Breast epithelium (tissue), 4 donors: ENCODE measurements around the gene SERGEF. TPM values are rescaled to one million over a fixed set of nuclear protein-coding genes. Genes with fewer than 3 reads are reported as not detected.

Experiments
- DNase-seq, 2 donors: peaks; one replicate each; pipeline ENCODE4 v3.0.0-alpha.2; 2019; ENCODE audit warnings: low spot score in 2 of 2
- H3K27ac ChIP-seq, 2 donors: fragments of 200-600 bp; sonication (generic) in 1 of 2; one replicate each; pipeline ENCODE4 v1.5.1; 2016 to 2019; ENCODE audit warnings: mild to moderate bottlenecking in 1 of 2
- H3K27me3 ChIP-seq, 2 donors: fragments of 200-600 bp; sonication (generic) in 1 of 2; one replicate each; pipeline versions ENCODE4 v1.5.1 to v1.6.0; 2017 to 2019; ENCODE audit warnings: control low read depth in 1 of 2, mild to moderate bottlenecking in 1 of 2
- H3K36me3 ChIP-seq: fragments of 200-600 bp; one replicate; pipeline ENCODE4 v1.5.1; 2019
- H3K4me1 ChIP-seq, 2 donors: fragments of 200-600 bp; sonication (generic); one replicate each; pipeline ENCODE4 v1.5.1; 2016 to 2019; ENCODE audit warnings: control low read depth in 1 of 2
- H3K4me3 ChIP-seq, 3 donors: fragments of 200-600 bp; sonication (generic); 1 replicate in 2 of 3; 2 replicates in 1 of 3; pipeline ENCODE4 v1.5.1; 2016 to 2019; ENCODE audit warnings: mild to moderate bottlenecking in 3 of 3, moderate library complexity in 2 of 3
- H3K9me3 ChIP-seq, 2 donors: fragments of 200-600 bp; sonication (generic) in 1 of 2; one replicate each; pipeline ENCODE4 v1.5.1; 2016 to 2019; ENCODE audit warnings: control low read depth in 1 of 2
- CTCF ChIP-seq, 3 donors: fragments of 450-650 bp; IDR thresholded peaks; one replicate each; pipeline ENCODE4 v1.5.1; 2016 to 2017; ENCODE audit warnings: antibody characterized with exemption in 3 of 3, mild to moderate bottlenecking in 3 of 3, moderate library complexity in 3 of 3
- POLR2A ChIP-seq: fragments of 450-650 bp; IDR thresholded peaks from one replicate; pipeline ENCODE4 v1.6.1; 2016; ENCODE audit warnings: antibody characterized with exemption, mild to moderate bottlenecking, moderate library complexity
- POLR2AphosphoS5 ChIP-seq, 3 donors: sonication (generic); formaldehyde crosslinking; IDR thresholded peaks; one replicate each; pipeline ENCODE4 v1.6.1; 2017; ENCODE audit warnings: antibody characterized with exemption in 3 of 3
- intact Hi-C: fragments of 100-400 bp; cut with DNase I; formaldehyde crosslinking; loops from one replicate; pipeline ENCODE4 v1.15.1; 2023; ENCODE audit warnings: low total_unique reads
- total RNA-seq, 3 donors: library from RNA; depleted of rRNA; stranded (reverse); fragments of >200 nt; gene quantifications; one replicate each; pipeline ENCODE4 v1.1.0, GENCODE V29; 2016

The SERGEF gene
- total RNA-seq, 3 donors from 2014 or later = 31.8 to 47.5 (median 41.9) TPM

DNA sequence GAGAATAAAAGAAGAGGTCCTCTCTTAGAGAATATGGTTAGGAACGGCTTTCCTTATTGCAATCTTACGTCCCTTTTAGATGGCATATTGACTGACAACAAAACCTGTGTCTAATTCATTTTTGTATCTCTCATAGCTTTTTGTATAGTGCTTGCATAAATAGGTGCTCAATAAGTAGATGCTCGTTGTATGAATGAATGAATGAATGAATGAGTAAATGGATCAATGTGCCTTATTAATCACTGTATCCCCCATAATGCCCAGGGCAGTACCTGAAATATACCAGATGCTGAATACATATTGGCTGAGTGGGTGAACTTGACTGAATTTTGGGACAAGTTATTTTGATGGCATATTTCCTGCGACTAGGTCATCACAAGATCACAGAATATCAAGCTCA lies 97.9 kb downstream of the SERGEF start:
- Histone ChIP-seq H3K4me1 (no peaks in the 10 kb centered on the region), H3K27me3 (no peaks in the 10 kb centered on the region), H3K4me3 (no peak overlapping the region), H3K36me3 (no peaks in the 10 kb centered on the region), H3K9me3 (no peaks in the 10 kb centered on the region), H3K27ac (no peak overlapping the region)
- DNase-seq = no peak
- intact Hi-C loops = no loop called here
- TF ChIP-seq CTCF (IDR thresholded peaks at IDR 0.05) (no peak), POLR2A (no peak), POLR2AphosphoS5 (IDR thresholded peaks at IDR 0.05) (no peak)

- Histone ChIP-seq H3K4me3 (no peak overlapping the region), H3K36me3 (no peaks in the 10 kb centered on the region), H3K27me3 (no peaks in the 10 kb centered on the region), H3K9me3 (no peaks in the 10 kb centered on the region), H3K27ac (no peak overlapping the region), H3K4me1 (no peaks in the 10 kb centered on the region)
- DNase-seq = no peak
- TF ChIP-seq POLR2A = no peak
- TF ChIP-seq CTCF (IDR thresholded peaks at IDR 0.05) = no peak
- TF ChIP-seq POLR2AphosphoS5 (IDR thresholded peaks at IDR 0.05) = no peak
- intact Hi-C loops = no loop called here
Observed at GRCh38 chr11:17907046-17907445, 105.8 kb downstream of the SERGEF start.

- Histone ChIP-seq H3K4me1 (no peaks in the 10 kb centered on the region), H3K27me3 (no peaks in the 10 kb centered on the region), H3K4me3 (no peak overlapping the region), H3K9me3 (no peaks in the 10 kb centered on the region), H3K36me3 (no peaks in the 10 kb centered on the region), H3K27ac (no peak overlapping the region)
- no peak for TF ChIP-seq POLR2AphosphoS5 (IDR thresholded peaks at IDR 0.05)
- TF ChIP-seq CTCF (IDR thresholded peaks at IDR 0.05) = peak in 1 of 3 donors; percentile 34
- intact Hi-C loops = no loop called here
- peak in 1 of 2 donors; percentile 59 for DNase-seq
Observed at GRCh38 chr11:17906436-17906835, 106.4 kb downstream of the SERGEF start.

DNA sequence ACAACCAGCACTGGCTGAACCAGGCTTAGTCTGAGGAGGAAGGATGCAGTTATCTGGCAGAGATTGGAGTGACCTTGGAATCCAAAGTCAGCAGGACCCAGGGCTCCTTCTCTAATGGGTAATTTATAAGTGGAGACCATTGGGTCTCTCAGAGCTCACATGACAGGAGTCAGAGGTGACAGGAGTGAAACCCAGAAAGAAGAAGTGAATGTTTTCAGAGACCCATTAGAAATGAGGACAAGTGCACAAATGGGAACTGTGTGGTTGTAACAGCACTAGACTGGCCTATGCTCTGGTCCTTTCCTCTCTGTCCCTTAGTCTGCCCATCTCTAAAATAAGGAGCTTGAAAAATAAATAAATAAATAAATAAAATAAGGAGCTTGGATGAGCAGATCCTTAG lies 107.4 kb downstream of the SERGEF start:
- no peak for DNase-seq
- H3K36me3 ChIP-seq = no peaks in the 10 kb centered on the region
- TF ChIP-seq POLR2A = no peak
- no peak for TF ChIP-seq POLR2AphosphoS5 (IDR thresholded peaks at IDR 0.05)
- TF ChIP-seq CTCF (IDR thresholded peaks at IDR 0.05) = no peak
- no peaks in the 10 kb centered on the region for H3K27me3 ChIP-seq
- H3K4me1 ChIP-seq = no peaks in the 10 kb centered on the region
- H3K9me3 ChIP-seq = no peaks in the 10 kb centered on the region
- H3K4me3 ChIP-seq = no peak overlapping the region
- intact Hi-C loops = no loop called here
- no peak overlapping the region for H3K27ac ChIP-seq

DNA sequence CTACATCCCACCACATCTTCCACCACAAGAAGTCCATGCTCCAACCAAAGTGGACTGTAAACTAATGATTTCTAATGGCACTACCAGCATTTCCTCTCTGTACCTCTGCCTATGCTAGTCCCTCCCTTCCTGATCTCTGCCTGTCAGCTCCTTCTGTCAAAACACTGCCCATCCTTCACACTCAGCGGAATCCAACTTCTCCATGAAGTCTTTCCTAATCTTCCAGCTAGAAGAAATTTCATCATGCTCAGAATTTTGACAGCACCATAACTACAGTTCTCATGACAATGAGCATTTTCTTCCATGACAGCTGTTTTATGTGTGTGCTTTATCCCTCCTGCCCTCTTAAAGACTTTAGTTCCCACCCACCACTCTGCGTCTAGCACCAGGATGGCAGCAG lies 111.4 kb downstream of the SERGEF start:
- no peaks in the 10 kb centered on the region for H3K9me3 ChIP-seq
- H3K4me1 ChIP-seq = no peaks in the 10 kb centered on the region
- no peaks in the 10 kb centered on the region for H3K27me3 ChIP-seq
- no peak overlapping the region for H3K27ac ChIP-seq
- no peaks in the 10 kb centered on the region for H3K36me3 ChIP-seq
- intact Hi-C loops = no loop called here
- no peak for DNase-seq
- TF ChIP-seq CTCF (IDR thresholded peaks at IDR 0.05) (no peak), POLR2A (no peak), POLR2AphosphoS5 (IDR thresholded peaks at IDR 0.05) (no peak)
- no peak overlapping the region for H3K4me3 ChIP-seq
